Mucosa of rectum (tissue), 2 donors: ENCODE data around the gene XPO4.
"Not testable (repeated sequence)": the region's sequence is repeated elsewhere in the genome, so short reads cannot be mapped to it uniquely, and the experiment has no call there.

Experiments used
- H3K27ac ChIP-seq, 2 donors: one replicate each; pipeline ENCODE4 v1.7.0; 2013; ENCODE audit warnings: inconsistent platforms in 2 of 2, low read depth in 2 of 2, low read length in 2 of 2
- H3K27me3 ChIP-seq, 2 donors: one replicate each; pipeline ENCODE4 v1.7.0; 2013; ENCODE audit warnings: low read length in 2 of 2; ENCODE audit not compliant: control insufficient read depth in 2 of 2, insufficient read depth in 2 of 2
- H3K36me3 ChIP-seq, 2 donors: one replicate each; pipeline ENCODE4 v1.7.0; 2013; ENCODE audit warnings: low read length in 2 of 2; ENCODE audit not compliant: control insufficient read depth in 2 of 2, insufficient read depth in 2 of 2
- H3K4me1 ChIP-seq, 2 donors: one replicate each; pipeline ENCODE4 v1.7.0; 2013; ENCODE audit warnings: low read length in 2 of 2, mild to moderate bottlenecking in 1 of 2; ENCODE audit not compliant: control insufficient read depth in 2 of 2, insufficient read depth in 2 of 2
- H3K4me3 ChIP-seq, 2 donors: one replicate each; pipeline ENCODE4 v1.7.0; 2013; ENCODE audit warnings: low read length in 2 of 2
- H3K9ac ChIP-seq, 2 donors: one replicate each; pipeline ENCODE4 v1.7.0; 2013; ENCODE audit warnings: low read length in 2 of 2, low read depth in 1 of 2, mild to moderate bottlenecking in 1 of 2
- H3K9me3 ChIP-seq, 2 donors: one replicate each; pipeline ENCODE4 v1.7.0; 2013; ENCODE audit warnings: low read length in 2 of 2; ENCODE audit not compliant: control insufficient read depth in 2 of 2
- donor health status: healthy.
- donor health status: Normal muscosa, but diverticular disease.

Gene XPO4

DNA sequence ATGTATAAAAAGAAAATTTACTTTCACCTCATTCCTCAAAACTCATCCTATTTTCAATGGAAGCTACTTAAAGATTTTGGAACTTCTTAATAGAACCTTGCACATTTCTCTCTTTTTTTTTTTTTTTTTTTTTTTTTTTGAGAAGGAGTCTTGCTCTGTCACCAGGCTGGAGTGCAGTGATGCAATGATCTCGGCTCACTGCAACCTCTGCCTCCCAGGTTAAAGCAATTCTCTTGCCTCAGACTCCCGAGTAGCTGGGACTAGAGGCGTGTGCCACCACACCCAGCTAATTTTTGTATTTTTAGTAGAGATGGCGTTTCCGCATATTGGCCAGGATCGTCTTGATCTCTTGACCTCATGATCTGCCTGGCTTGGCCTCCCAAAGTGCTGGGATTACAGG is 40.9 kb downstream of the XPO4 start:
- not testable (repeated sequence) for H3K9ac ChIP-seq, H3K4me1 ChIP-seq, H3K4me3 ChIP-seq, H3K9me3 ChIP-seq, H3K36me3 ChIP-seq, H3K27ac ChIP-seq, H3K27me3 ChIP-seq

DNA sequence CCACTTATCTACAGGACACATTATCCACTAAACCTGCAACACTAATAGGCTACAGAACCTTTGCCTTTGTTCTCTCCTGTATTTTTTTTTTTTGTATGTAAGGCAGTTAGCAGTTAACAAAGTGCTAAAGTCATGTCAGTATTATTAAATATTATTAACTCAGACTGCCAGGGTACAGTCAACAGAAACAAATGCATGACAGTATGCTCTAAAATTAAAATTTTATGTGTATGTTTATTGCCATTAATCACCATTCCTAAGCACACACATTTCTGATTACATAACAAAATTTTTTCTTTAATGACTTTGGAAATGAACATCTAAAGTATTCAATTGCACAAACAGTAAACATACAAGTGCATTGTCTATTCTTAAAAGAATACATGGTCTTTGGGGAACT is 41.7 kb downstream of the XPO4 start:
- Histone ChIP-seq H3K4me3 (no peak overlapping the region), H3K27me3 (no peaks in the 10 kb centered on the region), H3K9me3 (no peaks in the 10 kb centered on the region), H3K9ac (no peak overlapping the region), H3K36me3 (peaks cover 4 to 6% of the 10 kb centered on the region in 2 donors), H3K27ac (no peak overlapping the region), H3K4me1 (no peaks in the 10 kb centered on the region)

DNA sequence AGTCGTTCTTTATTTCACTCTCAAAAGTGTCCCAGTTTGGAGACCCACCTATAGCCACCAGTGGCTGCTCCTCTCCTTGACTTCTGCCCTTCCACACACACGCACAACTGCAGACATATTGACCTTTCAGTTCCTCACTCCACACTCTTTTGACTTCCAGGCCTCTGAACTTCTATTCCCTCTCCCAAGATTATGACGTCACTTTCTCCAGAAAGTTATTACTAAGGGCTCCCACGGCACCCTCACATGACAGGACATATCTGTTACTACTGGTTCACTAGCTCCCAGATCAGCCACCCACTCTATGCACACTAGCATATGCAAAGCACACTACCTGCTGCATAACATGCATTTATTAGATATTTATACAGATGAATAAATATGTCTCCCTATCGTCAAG is 45.9 kb downstream of the XPO4 start:
- H3K27ac ChIP-seq: no peak overlapping the region
- no peaks in the 10 kb centered on the region for H3K27me3 ChIP-seq
- H3K36me3 ChIP-seq: peaks cover 4 to 6% of the 10 kb centered on the region in 2 donors
- no peaks in the 10 kb centered on the region for H3K4me1 ChIP-seq
- H3K9me3 ChIP-seq: no peaks in the 10 kb centered on the region
- H3K4me3 ChIP-seq: no peak overlapping the region
- H3K9ac ChIP-seq: no peak overlapping the region

DNA sequence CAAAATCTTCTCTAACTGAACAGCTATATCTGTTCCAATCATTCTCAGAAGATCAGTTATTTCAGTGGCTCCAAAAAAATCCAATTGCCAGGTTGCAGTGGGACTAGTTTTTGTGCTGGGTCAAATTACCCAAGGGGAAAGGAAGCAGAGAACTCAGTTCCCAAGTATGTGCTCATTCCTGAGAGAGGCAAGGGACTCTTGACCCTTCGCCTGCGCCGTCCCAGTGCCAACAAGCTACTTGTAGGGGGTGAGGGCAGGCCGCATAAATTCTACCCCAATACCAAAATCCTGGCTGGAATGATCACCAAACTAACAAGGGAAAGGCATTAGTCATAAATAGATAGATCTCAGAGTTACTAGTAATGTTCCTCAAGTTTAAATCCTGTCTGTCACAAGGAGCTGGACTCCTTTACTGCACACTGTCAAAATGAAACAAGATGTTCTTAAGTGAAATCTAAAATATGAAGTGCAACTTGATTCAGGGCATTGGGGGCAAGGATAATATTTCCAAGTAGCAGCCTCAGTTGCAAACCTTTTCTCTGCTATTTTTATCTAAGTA is 50.6 kb downstream of the XPO4 start:
- H3K4me1 ChIP-seq: peaks cover 3 to 4% of the 10 kb centered on the region in 2 donors
- no peaks in the 10 kb centered on the region for H3K27me3 ChIP-seq
- no peak overlapping the region for H3K4me3 ChIP-seq
- no peak overlapping the region for H3K9ac ChIP-seq
- H3K27ac ChIP-seq: no peak overlapping the region
- no peaks in the 10 kb centered on the region for H3K9me3 ChIP-seq
- H3K36me3 ChIP-seq: peaks cover 0 to 4% of the 10 kb centered on the region in 2 donors

DNA sequence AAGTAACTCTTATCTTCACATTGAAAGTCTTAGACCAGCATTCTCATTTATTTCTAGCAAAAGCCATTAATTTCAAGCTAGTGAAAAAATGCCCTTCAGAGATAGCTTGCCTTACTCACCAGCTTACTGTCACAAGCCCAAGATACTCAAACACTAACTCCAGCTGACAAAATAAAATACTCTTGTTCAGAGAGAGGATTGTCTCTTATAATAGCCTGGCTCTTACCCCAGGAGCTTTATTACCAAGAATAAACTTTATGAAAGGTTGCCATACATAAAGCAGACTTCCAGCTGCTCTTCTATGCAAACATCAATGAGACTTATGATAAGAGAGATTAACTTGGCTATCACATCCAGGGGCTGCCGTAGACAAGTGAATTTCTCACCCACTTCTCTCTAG is 53.6 kb downstream of the XPO4 start:
- H3K4me1 ChIP-seq: peaks cover 3 to 4% of the 10 kb centered on the region in 2 donors
- no peak overlapping the region for H3K4me3 ChIP-seq
- H3K9ac ChIP-seq: no peak overlapping the region
- no peaks in the 10 kb centered on the region for H3K27me3 ChIP-seq
- no peaks in the 10 kb centered on the region for H3K9me3 ChIP-seq
- peaks cover 0 to under 1% of the 10 kb centered on the region in 2 donors for H3K36me3 ChIP-seq
- no peak overlapping the region for H3K27ac ChIP-seq

DNA sequence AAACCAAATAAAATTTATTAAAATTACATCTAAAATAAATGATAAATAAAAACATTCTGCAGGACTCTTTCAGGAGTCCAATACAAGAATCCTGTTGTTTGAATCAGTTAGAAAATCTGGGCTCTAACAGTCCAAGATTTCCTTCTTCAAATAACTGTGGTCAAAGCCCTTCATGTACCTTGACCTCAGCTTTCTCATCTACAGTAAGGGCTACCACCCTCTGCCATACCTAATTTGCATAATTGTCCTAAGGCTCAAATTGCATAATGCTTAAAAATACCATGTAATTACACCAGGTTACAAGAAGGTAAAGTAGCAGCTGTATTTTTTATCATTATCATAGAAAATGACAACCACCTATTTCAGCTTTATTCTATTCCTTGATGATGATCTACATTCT is 54.3 kb downstream of the XPO4 start:
- Histone ChIP-seq H3K9me3 (no peaks in the 10 kb centered on the region), H3K9ac (no peak overlapping the region), H3K4me1 (peaks cover 3 to 4% of the 10 kb centered on the region in 2 donors), H3K27ac (no peak overlapping the region), H3K4me3 (no peak overlapping the region), H3K36me3 (no peaks in the 10 kb centered on the region), H3K27me3 (no peaks in the 10 kb centered on the region)

DNA sequence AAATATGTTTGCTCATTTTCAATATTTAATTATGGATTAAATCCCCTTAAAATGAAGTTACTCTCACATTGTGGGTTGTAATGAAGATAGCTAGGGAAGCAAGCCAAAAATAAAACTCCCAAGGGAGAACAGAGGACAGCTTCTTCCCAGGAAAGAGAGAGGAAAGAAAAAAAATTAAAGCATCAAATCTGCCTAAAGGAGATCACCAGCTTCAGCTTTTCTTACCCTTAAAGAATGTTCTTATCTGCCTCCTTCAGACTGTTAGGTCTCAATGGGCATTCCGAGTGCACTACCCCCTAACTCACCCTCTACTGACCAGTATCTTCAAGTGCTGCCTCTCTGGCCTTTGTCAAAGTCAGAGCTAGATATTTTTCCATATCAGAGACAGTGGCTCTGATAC is 55.2 kb downstream of the XPO4 start:
- H3K9ac ChIP-seq: no peak overlapping the region
- H3K4me1 ChIP-seq: peaks cover 3 to 4% of the 10 kb centered on the region in 2 donors
- H3K4me3 ChIP-seq: no peak overlapping the region
- no peak overlapping the region for H3K27ac ChIP-seq
- no peaks in the 10 kb centered on the region for H3K27me3 ChIP-seq
- no peaks in the 10 kb centered on the region for H3K9me3 ChIP-seq
- no peaks in the 10 kb centered on the region for H3K36me3 ChIP-seq

DNA sequence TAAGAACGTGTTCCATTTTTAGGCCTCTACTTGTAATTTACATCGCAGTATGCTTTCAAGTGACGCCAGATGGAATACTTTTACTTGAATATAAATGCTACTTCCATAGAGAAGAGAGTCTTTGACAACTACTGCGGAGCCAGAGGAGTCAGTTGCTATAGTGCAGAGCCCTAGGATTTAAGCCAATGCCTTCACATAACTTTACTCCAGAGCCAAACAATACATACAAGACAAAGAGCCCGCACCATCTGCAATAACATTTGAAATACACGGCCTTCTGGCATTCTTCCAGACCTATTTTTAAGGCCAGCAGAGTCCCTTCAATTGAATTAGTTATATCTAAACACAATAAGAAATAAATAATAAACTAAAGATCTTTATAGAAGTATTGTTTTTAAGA is 59.4 kb downstream of the XPO4 start:
- H3K4me1 ChIP-seq: peaks cover 0 to under 1% of the 10 kb centered on the region in 2 donors
- H3K9ac ChIP-seq: no peak overlapping the region
- H3K36me3 ChIP-seq: peaks cover 2 to 10% of the 10 kb centered on the region in 2 donors
- no peaks in the 10 kb centered on the region for H3K27me3 ChIP-seq
- no peak overlapping the region for H3K27ac ChIP-seq
- no peaks in the 10 kb centered on the region for H3K9me3 ChIP-seq
- H3K4me3 ChIP-seq: no peak overlapping the region

DNA sequence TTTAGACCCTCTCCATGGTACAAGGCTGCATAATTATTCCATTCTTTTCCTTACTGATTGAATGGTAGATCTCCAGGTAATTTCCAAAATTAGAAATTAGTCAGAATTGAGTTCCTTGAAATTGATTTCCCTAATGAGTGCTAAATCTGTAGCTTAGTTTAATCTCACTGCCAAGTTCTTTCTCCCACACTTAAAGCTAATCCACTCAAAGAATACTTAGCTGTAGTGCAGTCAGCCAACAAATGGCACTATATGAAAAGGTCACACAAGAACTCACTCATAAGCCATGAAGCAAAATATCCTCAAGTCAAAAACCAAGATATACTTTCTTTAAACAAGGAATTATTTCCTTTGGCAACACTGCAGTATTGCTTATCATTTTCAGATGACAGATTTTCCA is 62.0 kb downstream of the XPO4 start:
- Histone ChIP-seq H3K36me3 (peaks cover 18 to 21% of the 10 kb centered on the region in 2 donors), H3K27me3 (no peaks in the 10 kb centered on the region), H3K4me1 (no peaks in the 10 kb centered on the region), H3K27ac (no peak overlapping the region), H3K9ac (no peak overlapping the region), H3K4me3 (no peak overlapping the region), H3K9me3 (no peaks in the 10 kb centered on the region)

DNA sequence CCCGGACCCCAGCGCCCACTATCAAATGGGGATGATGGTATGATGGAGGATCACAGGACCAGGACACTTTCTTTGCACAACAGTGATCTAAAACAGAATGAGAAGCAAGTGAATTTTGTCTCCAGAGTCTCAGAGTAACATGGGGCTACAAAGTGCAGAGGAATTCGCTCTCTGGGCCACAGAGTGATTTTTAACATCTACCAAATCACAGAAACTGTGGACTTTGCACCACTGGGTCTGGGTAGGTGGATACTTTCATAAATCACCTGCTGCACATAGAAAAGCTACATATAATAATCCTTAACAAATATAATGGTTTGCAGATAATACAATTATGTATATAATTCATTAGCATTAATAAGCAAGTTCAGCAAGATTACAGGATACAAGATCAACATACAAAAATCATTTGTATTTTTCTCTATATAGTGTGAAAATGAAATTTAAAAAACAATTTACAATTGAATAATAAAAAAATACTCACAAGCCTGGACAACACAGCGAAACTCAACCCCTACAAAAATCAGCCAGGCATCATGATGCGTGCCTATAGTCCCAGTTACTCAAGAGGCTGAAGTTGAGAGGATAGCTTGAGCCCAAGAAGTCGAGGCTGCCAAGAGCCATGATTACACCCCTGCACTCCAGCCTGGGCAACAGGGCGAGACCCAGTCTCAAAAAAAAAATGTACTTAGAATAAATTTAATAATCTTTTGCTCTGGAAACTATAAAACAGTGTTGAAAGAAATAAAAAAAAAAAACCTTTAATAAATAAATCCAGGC is 68.5 kb downstream of the XPO4 start:
- Histone ChIP-seq H3K9ac (no peak overlapping the region), H3K9me3 (no peaks in the 10 kb centered on the region), H3K27ac (no peak overlapping the region), H3K36me3 (peaks cover 19 to 22% of the 10 kb centered on the region in 2 donors), H3K4me1 (no peaks in the 10 kb centered on the region), H3K27me3 (no peaks in the 10 kb centered on the region), H3K4me3 (no peak overlapping the region)
